Activated T-helper 17 cell treated with anti-CD3 and anti-CD28 coated beads, Interleukin-2, amount 50 U/mL, for 72 hours (primary cell): ENCODE data around the gene SNUPN. TPM values are rescaled to one million over a fixed set of nuclear protein-coding genes. Genes with fewer than 3 reads are reported as not detected.
"Not testable (repeated sequence)": the region's sequence is repeated elsewhere in the genome, so short reads cannot be mapped to it uniquely, and the experiment has no call there.

Experiments
- ATAC-seq: fragments of 150-1000 bp; cut with Tn5 transposase; replicated peaks from 2 replicates; pipeline ENCODE4 v1.10.0; 2021; ENCODE audit warnings: mild to moderate bottlenecking, moderate library complexity
- H3K27ac Mint-ChIP-seq: one replicate; pipeline ENCODE4 v1.8.0; 2022; ENCODE audit warnings: mixed read lengths
- H3K27me3 Mint-ChIP-seq: one replicate; pipeline ENCODE4 v1.8.0; 2022; ENCODE audit warnings: mixed read lengths
- H3K36me3 Mint-ChIP-seq: one replicate; pipeline ENCODE4 v1.8.0; 2022; ENCODE audit warnings: low read depth, mild to moderate bottlenecking, mixed read lengths
- H3K4me1 Mint-ChIP-seq: one replicate; pipeline ENCODE4 v1.8.0; 2022; ENCODE audit warnings: mixed read lengths
- H3K4me3 Mint-ChIP-seq: one replicate; pipeline ENCODE4 v1.8.0; 2022; ENCODE audit warnings: mild to moderate bottlenecking, mixed read lengths
- H3K9me3 Mint-ChIP-seq: one replicate; pipeline ENCODE4 v1.8.0; 2022; ENCODE audit warnings: mixed read lengths
- total RNA-seq, 2 donors: library from RNA; stranded (reverse); gene quantifications; one replicate each; pipeline ENCODE4 v1.2.3, GENCODE V29; 2022

SNUPN gene
- total RNA-seq, 2 donors from 2014 or later = 26.0 to 34.8 TPM

DNA sequence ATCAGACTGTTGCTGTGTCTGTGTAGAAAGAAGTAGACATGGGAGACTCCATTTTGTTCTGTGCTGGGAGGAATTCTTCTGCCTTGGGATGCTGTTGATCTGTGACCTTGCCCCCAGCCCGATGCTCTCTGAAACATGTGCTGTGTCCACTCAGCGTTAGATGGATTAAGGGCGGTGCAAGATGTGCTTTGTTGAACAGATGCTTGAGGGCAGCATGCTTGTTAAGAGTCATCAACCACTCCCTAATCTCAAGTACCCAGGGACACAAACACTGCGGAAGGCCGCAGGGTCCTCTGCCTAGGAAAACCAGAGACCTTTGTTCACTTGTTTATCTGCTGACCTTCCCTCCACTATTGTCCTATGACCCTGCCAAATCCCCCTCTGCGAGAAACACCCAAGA lies 66.2 kb downstream of the SNUPN start:
- H3K4me1 Mint-ChIP-seq, H3K4me3 Mint-ChIP-seq, H3K27me3 Mint-ChIP-seq, H3K9me3 Mint-ChIP-seq, H3K36me3 Mint-ChIP-seq, H3K27ac Mint-ChIP-seq, ATAC-seq: not testable (repeated sequence)

DNA sequence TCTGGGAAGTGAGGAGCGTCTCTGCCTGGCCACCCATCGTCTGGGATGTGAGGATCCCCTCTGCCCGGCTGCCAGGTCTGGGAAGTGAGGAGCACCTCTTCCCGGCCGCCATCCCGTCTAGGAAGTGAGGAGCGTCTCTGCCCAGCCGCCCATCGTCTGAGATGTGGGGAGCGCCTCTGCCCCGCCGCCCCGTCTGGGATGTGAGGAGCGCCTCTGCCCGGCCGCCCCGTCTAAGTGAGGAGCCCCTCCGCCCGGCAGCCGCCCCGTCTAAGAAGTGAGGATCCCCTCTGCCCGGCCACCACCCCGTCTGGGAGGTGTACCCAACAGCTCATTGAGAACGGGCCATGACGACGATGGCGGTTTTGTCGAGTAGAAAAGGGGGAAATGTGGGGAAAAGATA lies 66.6 kb downstream of the SNUPN start:
- H3K4me3 Mint-ChIP-seq, H3K36me3 Mint-ChIP-seq, H3K27ac Mint-ChIP-seq, H3K4me1 Mint-ChIP-seq, H3K9me3 Mint-ChIP-seq, H3K27me3 Mint-ChIP-seq, ATAC-seq: not testable (repeated sequence)

DNA sequence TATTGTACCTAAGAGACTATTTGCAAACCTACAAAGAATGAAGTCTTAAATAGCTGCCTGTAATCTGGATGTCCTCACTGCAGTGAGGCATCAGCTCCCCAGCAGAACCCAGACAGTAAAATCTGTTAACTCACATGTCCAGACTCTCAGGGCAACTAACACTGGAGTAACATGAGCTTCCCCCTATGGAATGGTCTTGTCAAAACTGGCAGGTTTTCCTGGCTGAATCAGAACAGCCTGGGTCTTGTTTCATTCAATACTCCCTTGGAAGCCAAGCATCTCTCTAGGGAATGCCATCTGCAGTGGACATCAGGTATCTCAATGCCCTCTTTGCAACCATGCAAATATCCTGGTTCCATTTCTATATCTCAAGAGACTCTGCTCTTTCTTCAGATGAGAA lies 70.8 kb downstream of the SNUPN start:
- no peaks in the 10 kb centered on the region for H3K9me3 Mint-ChIP-seq
- H3K27ac Mint-ChIP-seq = no peak overlapping the region
- no peak for ATAC-seq
- no peak overlapping the region for H3K4me3 Mint-ChIP-seq
- no peaks in the 10 kb centered on the region for H3K27me3 Mint-ChIP-seq
- no peaks in the 10 kb centered on the region for H3K36me3 Mint-ChIP-seq
- H3K4me1 Mint-ChIP-seq = peaks cover 5% of the 10 kb centered on the region

DNA sequence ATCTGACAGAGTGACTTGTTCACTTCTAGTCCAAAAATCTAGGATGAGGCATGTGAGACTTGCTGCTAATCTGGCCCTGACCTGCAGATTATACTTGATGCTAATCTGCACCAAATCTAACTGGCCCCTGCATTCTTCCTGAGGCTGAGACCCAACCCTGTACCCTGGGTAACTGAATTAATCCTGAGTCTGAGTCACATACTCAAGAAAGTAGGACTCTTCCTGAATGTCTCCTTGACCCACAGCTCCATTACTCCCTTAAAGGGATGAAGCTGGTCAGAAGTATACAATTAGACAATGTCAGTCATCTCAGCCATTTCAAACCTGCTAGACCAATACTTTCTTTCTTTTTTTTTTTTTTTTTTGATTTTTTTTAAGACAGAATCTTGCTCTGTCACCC lies 71.9 kb downstream of the SNUPN start:
- Mint-ChIP-seq H3K27me3 (no peaks in the 10 kb centered on the region), H3K36me3 (no peaks in the 10 kb centered on the region), H3K9me3 (no peaks in the 10 kb centered on the region), H3K27ac (no peak overlapping the region), H3K4me3 (no peak overlapping the region), H3K4me1 (peaks cover 5% of the 10 kb centered on the region)
- ATAC-seq = no peak

DNA sequence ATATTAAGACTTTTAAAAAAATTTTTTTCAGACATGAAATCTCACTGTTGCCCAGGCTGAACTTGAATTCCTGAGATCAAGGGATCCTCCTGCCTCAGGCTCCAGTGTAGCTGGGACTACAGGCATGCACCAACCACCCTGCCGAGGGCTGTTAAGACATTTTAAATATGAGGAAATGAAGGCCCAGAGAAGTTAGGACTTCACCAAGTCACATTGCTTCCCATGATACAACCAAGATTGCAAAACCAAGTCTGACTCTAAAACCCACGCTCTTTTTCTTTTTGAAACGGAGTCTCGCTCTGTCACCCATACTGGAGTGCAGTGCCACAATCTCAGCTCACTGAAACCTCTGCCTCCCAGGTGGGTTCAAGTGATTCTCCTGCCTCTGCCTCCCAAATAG lies 74.4 kb downstream of the SNUPN start:
- Mint-ChIP-seq H3K27ac (no peak overlapping the region), H3K4me3 (no peak overlapping the region), H3K27me3 (no peaks in the 10 kb centered on the region), H3K36me3 (no peaks in the 10 kb centered on the region), H3K9me3 (no peaks in the 10 kb centered on the region), H3K4me1 (no peaks in the 10 kb centered on the region)
- no peak for ATAC-seq

Other genes starting within 250 kb of the SNUPN start
- gene SIN3A, start 174.0 kb downstream of the SNUPN start, total RNA-seq = 10 to 100 TPM; 82.3 to 96.6 TPM
- 10 to 100 TPM; 17.8 to 38.4 TPM for gene PTPN9, start 46.4 kb downstream of the SNUPN start, total RNA-seq
- gene IMP3, start 14.5 kb upstream of the SNUPN start, total RNA-seq = 100 to 1,000 TPM in 1 of 2 donors, 10 to 100 TPM in 1; 98.3 to 113 TPM
- 10 to 100 TPM in 1 of 2 donors, 1 to 10 TPM in 1; 2.6 to 12.1 TPM for gene SNX33, start 22.2 kb upstream of the SNUPN start, total RNA-seq
- under 1 TPM in 1 of 2 donors, not detected in 1; 0.02 TPM for gene CSPG4, start 87.1 kb upstream of the SNUPN start, total RNA-seq
- 10 to 100 TPM; 17.0 to 26.1 TPM for gene UBE2Q2, start 217.7 kb upstream of the SNUPN start, total RNA-seq